CD4-positive, alpha-beta memory T cell (primary cell): Measurements from ENCODE around the gene SLC37A4. TPM values are rescaled to one million over a fixed set of nuclear protein-coding genes. Genes with fewer than 3 reads are reported as not detected.

ENCODE experiments used
- CTCF ChIA-PET: fragments of 350-600 bp; sonication (Branson Sonifier 250); formaldehyde crosslinking; loops from one replicate; lab custom pipeline; 2021; ENCODE audit warnings: inconsistent platforms; ENCODE audit not compliant: partially characterized antibody; lab: Charles Lee
- POLR2A ChIA-PET: fragments of 350-600 bp; sonication (Branson Sonifier 250); formaldehyde crosslinking; loops from one replicate; lab custom pipeline; 2021; ENCODE audit not compliant: partially characterized antibody; lab: Charles Lee
- DNase-seq, 5 donors: peaks; one replicate each; pipeline versions ENCODE4 v3.0.0 to v3.0.0-alpha.2; 2020 to 2022; ENCODE audit warnings: mixed read lengths in 1 of 5
- H3K27ac ChIP-seq: one replicate; pipeline ENCODE4 v1.7.0; 2013; ENCODE audit warnings: low read depth, low read length
- H3K27me3 ChIP-seq: 2 replicates; pipeline ENCODE4 v1.7.0; 2013; ENCODE audit warnings: mild to moderate bottlenecking, low read length, moderate library complexity; ENCODE audit not compliant: insufficient read depth
- H3K36me3 ChIP-seq: 2 replicates; pipeline ENCODE4 v1.7.0; 2013; ENCODE audit warnings: mild to moderate bottlenecking, low read length, moderate library complexity; ENCODE audit not compliant: insufficient read depth
- H3K4me1 ChIP-seq: 2 replicates; pipeline ENCODE4 v1.7.0; 2013; ENCODE audit warnings: mild to moderate bottlenecking, low read length, moderate library complexity; ENCODE audit not compliant: insufficient read depth
- H3K4me3 ChIP-seq, 2 donors: one replicate each; pipeline ENCODE4 v1.7.0; 2013; ENCODE audit warnings: low read length in 2 of 2, mild to moderate bottlenecking in 1 of 2
- H3K9me3 ChIP-seq, 2 donors: one replicate each; pipeline ENCODE4 v1.7.0; 2013; ENCODE audit warnings: low read length in 2 of 2, control low read depth in 1 of 2; ENCODE audit not compliant: control insufficient read depth in 1 of 2
- H3K27ac Mint-ChIP-seq, 7 donors: one replicate each; pipeline ENCODE4 v1.8.0; 2020 to 2021; ENCODE audit warnings: mixed read lengths in 7 of 7, mild to moderate bottlenecking in 6 of 7, inconsistent platforms in 3 of 7, moderate library complexity in 3 of 7
- H3K27me3 Mint-ChIP-seq, 2 donors: one replicate each; pipeline ENCODE4 v1.8.0; 2020 to 2021; ENCODE audit warnings: mixed read lengths in 2 of 2
- H3K36me3 Mint-ChIP-seq, 2 donors: one replicate each; pipeline ENCODE4 v1.8.0; 2020 to 2021; ENCODE audit warnings: mixed read lengths in 2 of 2, inconsistent platforms in 1 of 2, mild to moderate bottlenecking in 1 of 2
- H3K4me1 Mint-ChIP-seq, 4 donors: one replicate each; pipeline ENCODE4 v1.8.0; 2020 to 2021; ENCODE audit warnings: mixed read lengths in 4 of 4, mild to moderate bottlenecking in 1 of 4
- H3K4me3 Mint-ChIP-seq, 8 donors: one replicate each; pipeline ENCODE4 v1.8.0; 2020 to 2021; ENCODE audit warnings: mixed read lengths in 8 of 8, mild to moderate bottlenecking in 7 of 8, moderate library complexity in 6 of 8, inconsistent platforms in 3 of 8
- H3K9me3 Mint-ChIP-seq, 8 donors: one replicate each; pipeline ENCODE4 v1.8.0; 2020 to 2021; ENCODE audit warnings: mixed read lengths in 8 of 8, mild to moderate bottlenecking in 5 of 8, inconsistent platforms in 3 of 8, moderate library complexity in 1 of 8
- intact Hi-C: fragments of 100-400 bp; cut with micrococcal nuclease; formaldehyde crosslinking; loops from one replicate; pipeline ENCODE4 v1.15.1; 2023
- polyA plus RNA-seq, 2 donors: library from polyadenylated mRNA; unstranded; fragments of 300-500 nt; fragmentation: Illumina TruSeq; gene quantifications; one replicate each; pipeline ENCODE4 v1.2.3, GENCODE V29; 2021
- total RNA-seq, 2 experiments: library from RNA; stranded (reverse); gene quantifications; one replicate each; pipeline ENCODE4 v1.2.3, GENCODE V29; 2021

The SLC37A4 gene
- total RNA-seq (10 to 100 TPM; 14.6 to 14.8 TPM), polyA plus RNA-seq (10 to 100 TPM; 10.6 to 13.0 TPM)

GRCh38 chr11:119030329-119031047 lies at the start of gene SLC37A4:
TSS of gene SLC37A4 (minus strand) at chr11:119030877.
- Mint-ChIP-seq H3K4me3 (peak within 1 kb of the TSS; percentile 78 to 91 (median 82)), H3K27me3 (no peaks in the 10 kb centered on the region), H3K4me1 (peaks cover 14 to 40% (median 19%) of the 10 kb centered on the region in 4 donors), H3K27ac (peak within 1 kb of the TSS; percentile 64 to 95 (median 93)), H3K9me3 (no peaks in the 10 kb centered on the region), H3K36me3 (peaks cover 0 to 3% of the 10 kb centered on the region in 2 donors)
- intact Hi-C loops = loop anchor here (1.0 to 2.0 kb wide), 6 partner anchors 12 to 102 kb away; partner anchors contain the start of genes CENATAC, HYOU1, RPS25 and TRAPPC4
- Histone ChIP-seq H3K27ac (peak within 1 kb of the TSS; percentile 76), H3K9me3 (no peaks in the 10 kb centered on the region), H3K36me3 (peaks cover 2% of the 10 kb centered on the region), H3K4me1 (peaks cover 19% of the 10 kb centered on the region), H3K27me3 (no peaks in the 10 kb centered on the region), H3K4me3 (peak within 1 kb of the TSS; percentile 61 to 91)
- DNase-seq = peak; percentile 98 to 99 (median 99)
- CTCF ChIA-PET = interaction anchor here (0.8 to 3.1 kb wide), 14 partner anchors 8 to 167 kb away, joined by 3 to 16 read pairs (median 4); partner anchors contain the start of genes HMBS, HYOU1, RPS25 and TRAPPC4
- POLR2A ChIA-PET = interaction anchor here (0.6 to 6.2 kb wide), 12 partner anchors 12 to 633 kb away, joined by 3 to 135 read pairs (median 7); partner anchors contain the start of genes CENATAC, DDX6, DPAGT1 and HMBS

GRCh38 chr11:119078675-119079420 lies 48.2 kb upstream of the SLC37A4 start:
- CTCF ChIA-PET = interaction anchor here (1.1 to 1.4 kb wide), 2 partner anchors 11 to 49 kb away, joined by 3 read pairs; partner anchors contain the start of gene VPS11
- H3K27ac Mint-ChIP-seq = peak overlapping the region in 2 of 7 donors; percentile 9 to 47

DNA sequence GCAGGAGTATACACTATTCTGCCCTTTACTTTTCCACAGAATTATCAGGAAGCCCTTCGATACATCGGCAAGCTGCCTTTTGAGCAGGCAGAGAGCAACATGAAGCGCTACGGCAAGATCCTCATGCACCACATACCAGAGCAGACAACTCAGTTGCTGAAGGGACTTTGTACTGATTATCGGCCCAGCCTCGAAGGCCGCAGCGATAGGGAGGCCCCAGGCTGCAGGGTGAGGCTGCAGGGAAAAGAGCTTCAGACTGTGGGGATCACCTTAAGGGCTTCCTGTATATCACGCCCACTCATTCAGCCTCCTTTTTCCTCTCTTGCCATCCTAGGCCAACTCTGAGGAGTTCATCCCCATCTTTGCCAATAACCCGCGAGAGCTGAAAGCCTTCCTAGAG lies 47.2 kb upstream of the SLC37A4 start:
- Histone ChIP-seq H3K4me1 (no peaks in the 10 kb centered on the region), H3K36me3 (peaks cover 73% of the 10 kb centered on the region), H3K4me3 (no peak overlapping the region), H3K9me3 (no peaks in the 10 kb centered on the region), H3K27ac (no peak overlapping the region), H3K27me3 (no peaks in the 10 kb centered on the region)
- ChIA-PET POLR2A (interaction anchor here (0.9 to 2.8 kb wide), 3 partner anchors 10 to 29 kb away, joined by 3 to 11 read pairs (median 6); partner anchors contain the start of genes C2CD2L and VPS11), CTCF (no interaction called here)
- H3K27me3 Mint-ChIP-seq = no peaks in the 10 kb centered on the region
- H3K4me3 Mint-ChIP-seq = no peak overlapping the region
- peaks cover 58 to 74% of the 10 kb centered on the region in 2 donors for H3K36me3 Mint-ChIP-seq
- H3K9me3 Mint-ChIP-seq = no peaks in the 10 kb centered on the region
- H3K27ac Mint-ChIP-seq = peak overlapping the region in 1 of 7 donors; percentile 36
- peaks cover 0 to 1% (median under 1%) of the 10 kb centered on the region in 4 donors for H3K4me1 Mint-ChIP-seq
- DNase-seq = no peak
- intact Hi-C loops = no loop called here

More at GRCh38 chr11:119078675-119079420, 48.2 kb upstream of the SLC37A4 start:
- no peak for DNase-seq
- Histone ChIP-seq H3K4me1 (no peaks in the 10 kb centered on the region), H3K27me3 (no peaks in the 10 kb centered on the region), H3K9me3 (no peaks in the 10 kb centered on the region), H3K36me3 (peaks cover 63% of the 10 kb centered on the region), H3K4me3 (no peak overlapping the region), H3K27ac (no peak overlapping the region)
- H3K27me3 Mint-ChIP-seq = no peaks in the 10 kb centered on the region
- no peaks in the 10 kb centered on the region for H3K9me3 Mint-ChIP-seq
- intact Hi-C loops = no loop called here
- peaks cover 49 to 64% of the 10 kb centered on the region in 2 donors for H3K36me3 Mint-ChIP-seq
- POLR2A ChIA-PET = interaction anchor here (0.9 to 2.8 kb wide), 3 partner anchors 11 to 28 kb away, joined by 3 to 11 read pairs (median 6); partner anchors contain the start of genes C2CD2L and VPS11
- no peak overlapping the region for H3K4me3 Mint-ChIP-seq
- no peaks in the 10 kb centered on the region for H3K4me1 Mint-ChIP-seq

DNA sequence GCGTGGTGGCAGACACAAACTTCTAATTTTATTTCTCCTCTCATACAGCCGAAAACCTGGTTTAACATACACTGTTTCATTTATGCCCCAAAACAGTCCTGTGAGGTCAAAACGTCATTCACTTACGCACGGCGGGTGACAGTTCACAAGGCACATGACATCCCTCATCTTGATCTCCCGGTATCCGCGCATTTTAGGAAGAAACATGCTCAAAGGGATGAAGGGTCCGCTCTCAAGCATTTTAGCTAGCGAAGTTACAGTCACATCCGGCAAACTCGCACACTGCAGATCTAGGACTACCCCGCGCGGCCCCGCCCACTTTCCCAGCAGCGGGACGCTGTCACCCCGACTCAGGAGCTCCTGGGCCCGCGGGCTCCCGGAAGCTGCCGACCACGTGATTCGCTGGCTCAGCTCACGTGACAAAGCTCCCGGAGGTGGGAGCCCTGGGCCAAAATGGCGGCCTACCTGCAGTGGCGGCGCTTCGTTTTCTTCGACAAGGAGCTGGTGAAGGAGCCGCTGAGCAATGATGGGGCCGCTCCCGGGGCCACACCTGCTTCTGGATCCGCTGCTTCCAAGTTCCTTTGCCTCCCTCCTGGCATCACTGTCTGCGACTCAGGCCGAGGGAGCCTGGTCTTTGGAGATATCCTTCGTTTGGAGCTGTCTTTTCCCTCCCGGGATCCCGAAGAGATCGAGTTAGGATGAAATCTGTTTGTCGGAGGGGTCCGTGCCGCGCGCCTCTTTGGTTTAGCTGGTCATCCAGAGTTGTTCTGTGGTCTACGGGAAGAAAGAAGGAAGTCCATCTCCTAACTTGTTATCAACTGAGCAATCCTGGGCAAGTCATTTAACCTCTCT lies 36.9 kb upstream of the SLC37A4 start, which contains the start of gene VPS11:
Gene VPS11, plus strand, starts transcription at position 448 of the 852 bp plus-strand sequence. Its CDS starts 6 bp downstream, at position 454.
- Mint-ChIP-seq H3K9me3 (no peaks in the 10 kb centered on the region), H3K4me1 (peaks cover 23 to 43% (median 36%) of the 10 kb centered on the region in 4 donors), H3K4me3 (peak within 1 kb of the TSS; percentile 91 to 99 (median 94)), H3K27ac (peak within 1 kb of the TSS; percentile 92 to 100 (median 98)), H3K36me3 (peaks cover 13 to 38% of the 10 kb centered on the region in 2 donors), H3K27me3 (no peaks in the 10 kb centered on the region)
- Histone ChIP-seq H3K4me1 (peaks cover 34% of the 10 kb centered on the region), H3K27me3 (no peaks in the 10 kb centered on the region), H3K9me3 (no peaks in the 10 kb centered on the region), H3K27ac (peak within 1 kb of the TSS; percentile 88), H3K36me3 (peaks cover 18% of the 10 kb centered on the region), H3K4me3 (peak within 1 kb of the TSS; percentile 87 to 99)
- POLR2A ChIA-PET = interaction anchor here (0.6 to 4.6 kb wide), 34 partner anchors 11 to 278 kb away, joined by 3 to 77 read pairs (median 4); partner anchors contain the start of genes C2CD2L, CBL, CENATAC and DPAGT1
- CTCF ChIA-PET = interaction anchor here (0.6 to 4.2 kb wide), 30 partner anchors 10 to 275 kb away, joined by 3 to 18 read pairs (median 4); partner anchors contain the start of genes C2CD2L, CBL, DPAGT1 and HINFP
- intact Hi-C loops = loop anchor here (1.0 to 5.0 kb wide), 7 partner anchors 10 to 215 kb away; partner anchors contain the start of genes HMBS, HYOU1, RPS25 and SLC37A4
- peak; percentile 97 to 98 (median 97) for DNase-seq

GRCh38 chr11:119065369-119065768 lies 34.7 kb upstream of the SLC37A4 start:
- H3K4me1 Mint-ChIP-seq = peaks cover 23 to 43% (median 37%) of the 10 kb centered on the region in 4 donors
- H3K9me3 ChIP-seq = no peaks in the 10 kb centered on the region

More at GRCh38 chr11:119065369-119065768, 34.7 kb upstream of the SLC37A4 start:
- H3K4me1 ChIP-seq = peaks cover 34% of the 10 kb centered on the region
- H3K36me3 Mint-ChIP-seq = peaks cover 5 to 25% of the 10 kb centered on the region in 2 donors
- H3K27me3 Mint-ChIP-seq = no peaks in the 10 kb centered on the region
- POLR2A ChIA-PET = interaction anchor here (0.7 to 4.6 kb wide), 10 partner anchors 9 to 141 kb away, joined by 3 to 77 read pairs (median 3); partner anchors contain the start of genes ABCG4, C2CD2L, CBL and HINFP
- CTCF ChIA-PET = interaction anchor here (0.8 to 4.2 kb wide), 6 partner anchors 33 to 258 kb away, joined by 3 to 18 read pairs (median 4); partner anchors contain the start of gene SLC37A4
- peak overlapping the region; percentile 3 to 74 (median 36) for H3K4me3 Mint-ChIP-seq
- peak; percentile 49 to 57 (median 54) for DNase-seq
- no peaks in the 10 kb centered on the region for H3K27me3 ChIP-seq
- intact Hi-C loops = loop anchor here (1.0 to 5.0 kb wide), 3 partner anchors 132 to 258 kb away; no protein-coding TSS in a partner anchor
- H3K9me3 Mint-ChIP-seq = no peaks in the 10 kb centered on the region
- peak overlapping the region; percentile 67 to 98 (median 92) for H3K27ac Mint-ChIP-seq
- H3K27ac ChIP-seq = peak overlapping the region; percentile 88
- H3K4me3 ChIP-seq = no peak overlapping the region
- peaks cover 3% of the 10 kb centered on the region for H3K36me3 ChIP-seq
